SK-N-MC (cell line): ENCODE results near the gene PAIP1.

Source experiments
- EZH2 ChIP-seq: fragments of 200-600 bp; sonication (generic); IDR thresholded peaks from one replicate; pipeline ENCODE4 v1.6.1; 2017; ENCODE audit warnings: antibody characterized with exemption
- FOXP2 ChIP-seq: optimal IDR thresholded peaks from 2 replicates; pipeline ENCODE3; 2011; ENCODE audit warnings: mild to moderate bottlenecking, moderate library complexity; ENCODE audit not compliant: insufficient read depth; ENCODE audit errors: extremely low read length, control extremely low read depth
- POLR2AphosphoS5 ChIP-seq: IDR thresholded peaks from 2 replicates; pipeline ENCODE4 v1.6.1; 2012; ENCODE audit warnings: mild to moderate bottlenecking, low read depth, low read length, borderline replicate concordance

- no peak for TF ChIP-seq EZH2
- no peak for TF ChIP-seq POLR2AphosphoS5
- no peak for TF ChIP-seq FOXP2
These were observed 26.2 kb downstream of the PAIP1 start for GRCh38 chr5:43530648-43531047.
